Body of pancreas (tissue), 4 donors: ENCODE results near the gene EGR4.

ENCODE experiments used
- CTCF ChIP-seq, 7 experiments: fragments of 450-650 bp in 4 of 7; fragments of 200-600 bp in 3 of 7; sonication (generic) in 3 of 7; IDR thresholded peaks; one replicate each; pipeline ENCODE4 v1.5.1; 2016 to 2019; ENCODE audit warnings: antibody characterized with exemption in 7 of 7
- POLR2A ChIP-seq, 3 donors: fragments of 450-650 bp; IDR thresholded peaks; one replicate each; pipeline ENCODE4 v1.6.1; 2016; ENCODE audit warnings: antibody characterized with exemption in 3 of 3, mild to moderate bottlenecking in 2 of 3

- TF ChIP-seq CTCF (IDR thresholded peaks at IDR 0.05) = no peak
- no peak for TF ChIP-seq POLR2A (IDR thresholded peaks at IDR 0.05)
These were observed 29.1 kb downstream of the EGR4 start for GRCh38 chr2:73264332-73264606.
